GM18499 (cell line): Measurements from ENCODE around the gene KRTAP12-3.
"Not testable (repeated sequence)": the region's sequence is repeated elsewhere in the genome, so short reads cannot be mapped to it uniquely, and the experiment has no call there.

Source experiments
- ATAC-seq: cut with Tn5 transposase; IDR thresholded peaks from one replicate; pipeline ENCODE4 v1.9.1; 2021; ENCODE audit warnings: moderate number of reproducible peaks; ENCODE audit not compliant: insufficient read depth, unreplicated experiment

Gene KRTAP12-3

DNA sequence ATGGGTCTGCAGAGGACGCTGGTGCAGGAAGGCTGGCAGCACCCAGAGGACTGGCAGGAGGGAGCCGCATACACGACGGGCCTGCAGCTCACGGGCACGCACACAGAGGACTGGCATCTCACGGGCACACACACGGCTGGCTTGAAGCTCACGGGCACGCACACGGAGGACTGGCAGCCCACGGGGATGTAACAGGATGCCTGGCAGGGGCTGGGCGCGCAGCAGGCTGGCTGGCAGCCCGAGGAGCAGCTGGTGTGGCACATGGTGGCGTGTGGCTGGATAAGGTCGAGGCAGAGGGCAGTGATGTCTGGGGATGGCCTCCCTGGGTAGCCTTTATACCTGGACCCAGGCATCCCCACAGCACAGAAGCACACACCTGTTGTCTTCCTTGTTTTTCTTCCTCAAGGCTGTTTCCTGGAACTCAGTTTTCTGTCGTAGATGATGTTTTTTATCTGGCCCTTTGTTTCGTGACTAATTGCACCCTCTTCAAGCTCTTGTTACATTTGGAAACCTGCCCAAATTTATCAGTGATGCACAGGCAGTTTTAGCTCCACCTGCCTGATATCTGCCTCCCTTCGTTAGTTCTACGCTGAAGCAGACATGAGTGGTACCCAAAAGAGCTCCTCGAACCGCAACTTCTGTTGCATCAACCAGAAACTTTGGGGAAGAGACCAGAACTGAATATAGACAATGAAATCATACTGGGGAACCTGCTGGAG, 24.3 kb downstream of the KRTAP12-3 start, which contains the start of gene KRTAP12-1:
Gene KRTAP12-1 (minus strand): TSS at position 303 of the 719 bp plus-strand sequence. CDS start 40 bp downstream, at position 263.
- ATAC-seq: no peak

- no peak for ATAC-seq
Measured at GRCh38 chr21:44682580-44683151, 24.9 kb downstream of the KRTAP12-3 start.

GRCh38 chr21:44684077-44684476, 26.3 kb downstream of the KRTAP12-3 start:
- ATAC-seq: no peak

- ATAC-seq: no peak
Measured at GRCh38 chr21:44684483-44684882, 26.8 kb downstream of the KRTAP12-3 start.

- not testable (repeated sequence) for ATAC-seq
Measured at GRCh38 chr21:44685050-44685449, 27.3 kb downstream of the KRTAP12-3 start.

- no peak for ATAC-seq
Measured at GRCh38 chr21:44686000-44686781, 28.5 kb downstream of the KRTAP12-3 start.

GRCh38 chr21:44686843-44687561, 29.3 kb downstream of the KRTAP12-3 start:
- no peak for ATAC-seq

DNA sequence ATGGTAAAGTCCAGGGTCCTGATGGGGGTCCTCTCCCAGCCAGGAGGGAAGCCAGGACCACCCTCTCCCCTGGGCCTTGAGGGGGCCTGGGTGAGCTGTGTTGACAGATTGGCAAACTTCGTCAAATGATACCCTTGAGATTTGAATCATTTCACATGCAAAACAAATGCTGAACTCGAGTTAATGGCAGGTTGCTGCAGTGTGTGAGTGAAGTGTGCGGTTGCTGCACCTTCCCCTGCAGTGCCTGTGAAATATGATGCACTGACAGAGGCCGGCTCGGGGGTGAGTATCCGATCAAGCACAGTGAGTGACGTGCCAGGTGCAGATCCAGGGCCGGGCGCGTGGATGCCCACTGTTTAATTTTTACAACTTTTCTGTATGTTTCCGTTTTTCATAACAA, 29.9 kb downstream of the KRTAP12-3 start:
- no peak for ATAC-seq

DNA sequence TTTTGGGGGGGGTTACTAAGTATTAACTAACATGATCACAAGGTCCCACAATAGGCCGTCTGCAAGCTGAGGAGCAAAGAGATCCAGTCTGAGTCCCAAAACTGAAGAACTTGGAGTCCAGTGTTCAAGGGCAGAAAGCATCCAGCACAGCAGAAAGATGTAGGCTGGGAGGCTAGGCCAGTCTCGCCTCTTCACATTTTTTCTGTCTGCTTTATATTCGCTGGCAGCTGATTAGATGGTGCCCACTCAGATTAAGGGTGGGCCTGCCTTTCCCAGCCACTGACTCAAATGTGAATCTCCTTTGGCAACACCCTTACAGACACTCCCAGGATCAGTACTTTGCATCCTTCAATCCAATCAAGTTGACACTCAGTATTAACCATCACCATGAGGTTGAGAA, 32.0 kb downstream of the KRTAP12-3 start:
- not testable (repeated sequence) for ATAC-seq

- ATAC-seq: no peak
Measured at GRCh38 chr21:44691686-44692085, 34.0 kb downstream of the KRTAP12-3 start.

- no peak for ATAC-seq
Measured at GRCh38 chr21:44692798-44693512, 35.2 kb downstream of the KRTAP12-3 start.

DNA sequence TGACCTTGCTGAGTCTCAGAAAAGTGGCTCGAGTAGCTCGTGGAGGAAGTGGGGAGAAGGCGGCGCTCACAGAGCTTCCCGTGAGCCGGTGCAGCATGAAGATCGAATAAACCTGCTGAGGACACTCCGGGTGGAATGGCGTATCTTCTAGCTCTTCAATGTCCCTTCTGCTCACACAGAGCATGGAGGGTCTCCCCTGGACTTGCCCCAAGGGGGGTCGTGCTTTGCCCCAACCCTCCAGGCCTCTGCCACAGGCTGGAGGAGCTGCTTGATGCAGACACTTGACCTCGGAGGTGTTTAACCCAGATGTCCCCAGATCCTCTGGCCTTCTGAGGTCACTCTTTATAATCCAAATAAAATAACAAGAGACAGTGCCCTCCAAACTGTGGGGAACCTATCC, 37.0 kb downstream of the KRTAP12-3 start:
- no peak for ATAC-seq

DNA sequence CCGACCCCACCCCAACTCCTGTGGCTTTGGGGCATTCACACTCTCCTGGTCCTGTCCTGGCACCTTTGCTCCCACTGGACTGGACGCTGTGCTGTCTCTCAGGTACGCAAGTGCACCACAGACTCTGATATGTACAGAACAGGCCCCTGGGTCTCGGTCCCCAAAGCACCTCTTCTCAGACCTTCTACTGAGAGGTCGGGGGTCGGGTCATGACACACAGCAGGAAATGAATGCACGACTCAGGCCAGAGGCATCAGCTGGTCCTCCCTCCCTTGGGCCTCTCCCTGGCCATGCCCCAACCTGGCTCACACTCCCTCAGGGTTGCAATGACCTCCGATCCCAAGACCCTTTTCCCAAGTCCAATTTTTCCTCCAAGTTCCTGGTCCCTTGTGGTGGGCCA, 37.5 kb downstream of the KRTAP12-3 start:
- no peak for ATAC-seq

GRCh38 chr21:44695641-44696040, 37.9 kb downstream of the KRTAP12-3 start:
- ATAC-seq: no peak

- ATAC-seq: no peak
Measured at GRCh38 chr21:44696572-44696971, 38.8 kb downstream of the KRTAP12-3 start.

- ATAC-seq: not testable (repeated sequence)
Measured at GRCh38 chr21:44697172-44697810, 39.6 kb downstream of the KRTAP12-3 start, which contains the start of gene KRTAP10-12. TSS of gene KRTAP10-12 (plus strand) at chr21:44697172. CDS start at chr21:44697202, 30 bp downstream.

GRCh38 chr21:44697811-44698734, 40.3 kb downstream of the KRTAP12-3 start:
- no peak for ATAC-seq

DNA sequence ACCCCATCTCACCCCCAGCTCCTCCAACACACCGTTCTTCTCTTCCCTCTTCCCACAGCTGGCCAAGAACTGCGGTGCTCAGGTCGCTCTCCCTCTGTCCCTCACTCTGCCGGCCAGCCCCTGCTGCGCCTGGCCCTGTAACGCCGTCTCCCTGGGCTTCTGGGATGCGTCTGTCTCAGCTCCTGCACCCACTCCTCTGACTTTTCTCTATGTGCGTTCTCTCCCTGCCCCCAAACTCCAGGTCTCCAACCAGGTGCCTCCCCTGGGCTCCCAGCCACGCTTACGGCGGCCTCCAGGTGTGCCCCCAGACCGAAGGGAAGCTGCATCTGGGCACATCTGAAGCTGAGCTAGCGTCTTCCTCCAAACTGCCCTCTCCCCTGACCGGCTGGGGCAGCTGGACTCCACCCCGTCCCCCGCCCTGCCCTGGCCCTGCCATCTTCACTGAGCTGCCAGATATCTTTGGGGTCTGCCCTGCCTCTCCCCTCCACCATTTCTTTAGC, 41.8 kb downstream of the KRTAP12-3 start:
- no peak for ATAC-seq
